Measurements from ENCODE around the gene SMARCA1.

- TF ChIP-seq CTCF (IDR thresholded peaks at IDR 0.05): no peak
- TF ChIP-seq POLR2A (IDR thresholded peaks at IDR 0.05): no peak
These were observed 26.7 kb downstream of the SMARCA1 start for GRCh38 chrX:129496625-129497024.
